Cerebellar cortex (tissue), 1 donor: ENCODE measurements around the gene SCTR.
A peak's percentile ranks its signal among the peaks of the same experiment; 100 is the strongest.
"Not testable (repeated sequence)": the region's sequence is repeated elsewhere in the genome, so short reads cannot be mapped to it uniquely, and the experiment has no call there.

Experiments
- DNase-seq: peaks from one replicate; pipeline ENCODE4 v3.0.0-alpha.2; 2015; ENCODE audit warnings: low spot score

The SCTR gene

DNA sequence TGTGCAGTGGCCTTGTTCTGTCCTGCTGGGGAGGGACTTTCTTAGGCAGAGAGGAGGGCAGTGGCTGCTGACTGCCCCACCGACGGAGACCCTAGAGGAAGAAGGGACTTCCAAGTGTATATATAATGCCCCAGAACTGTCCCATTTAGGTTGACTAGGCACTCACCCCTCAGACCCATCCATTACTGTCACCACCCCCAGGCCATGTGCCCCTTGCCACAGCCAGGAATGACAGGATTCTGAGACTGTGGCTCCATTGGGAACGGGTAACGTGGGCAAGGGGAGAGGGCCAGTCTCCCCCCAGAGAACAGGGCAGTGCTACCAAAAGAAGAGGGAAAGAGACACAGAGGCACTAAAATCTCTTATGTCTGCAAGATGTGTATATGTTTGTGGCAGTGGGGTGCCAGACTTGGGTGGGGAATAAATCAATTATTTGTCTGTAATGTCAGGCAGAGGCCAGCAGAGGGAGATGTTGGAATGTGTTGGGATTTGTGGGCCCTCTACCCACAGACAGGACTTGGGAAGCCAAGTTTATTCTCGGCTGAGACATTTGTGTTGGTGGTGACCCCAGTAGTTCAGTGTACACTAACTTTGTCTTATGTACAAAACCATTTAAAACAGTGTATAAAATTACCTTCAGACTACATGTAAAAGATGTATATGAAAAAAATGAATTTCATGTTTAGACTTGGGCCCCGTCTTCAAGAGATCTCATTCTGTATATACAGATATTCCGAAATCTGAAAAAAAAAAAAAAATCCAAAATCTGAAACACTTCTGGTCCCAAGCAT is 116.7 kb downstream of the SCTR start:
- peak; percentile 45 for DNase-seq

GRCh38 chr2:119405151-119405550 is 119.1 kb downstream of the SCTR start:
- no peak for DNase-seq

DNA sequence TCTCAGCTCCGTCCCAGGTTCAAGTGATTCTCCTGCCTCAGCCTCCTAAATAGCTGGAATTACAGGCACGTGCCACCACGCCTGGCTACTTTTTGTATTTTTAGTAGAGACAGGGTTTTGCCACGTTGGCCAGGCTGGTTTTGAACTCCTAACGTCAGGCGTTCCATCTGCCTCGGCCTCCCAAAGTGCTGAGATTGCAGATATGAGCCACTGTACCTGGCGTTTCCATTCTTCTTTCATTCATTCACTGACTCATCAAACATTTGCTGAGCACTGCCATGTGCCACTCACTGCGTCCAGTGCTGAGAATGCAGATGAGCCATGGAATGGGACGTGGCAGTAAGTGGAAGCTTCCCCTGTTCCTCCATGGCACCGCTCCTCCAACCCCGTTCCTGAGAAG is 120.7 kb downstream of the SCTR start:
- DNase-seq, result not testable (repeated sequence)

GRCh38 chr2:119402645-119403560 is 121.4 kb downstream of the SCTR start:
- no peak for DNase-seq

DNA sequence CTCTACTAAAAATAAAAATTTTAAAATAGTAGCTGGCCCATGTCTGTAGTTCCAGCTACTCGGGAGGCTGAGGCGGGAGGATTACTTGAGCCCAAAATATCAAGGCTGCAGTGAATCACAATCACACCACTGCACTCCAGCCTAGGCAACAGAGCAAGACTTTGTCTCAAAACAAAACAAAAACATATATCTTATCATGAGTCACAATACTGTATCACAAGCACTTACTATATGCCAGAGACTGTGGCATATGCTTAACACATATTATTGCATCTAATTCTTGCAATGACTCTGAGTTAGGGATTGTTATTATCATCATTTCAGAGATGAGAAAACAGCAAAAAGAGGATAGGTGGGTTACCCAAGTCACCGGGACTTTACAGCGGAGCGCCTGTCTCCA is 122.2 kb downstream of the SCTR start:
- DNase-seq, result no peak

- DNase-seq, result no peak
These were observed 127.1 kb downstream of the SCTR start for GRCh38 chr2:119397196-119397595.

GRCh38 chr2:119393971-119394748 is 130.1 kb downstream of the SCTR start:
- DNase-seq, result no peak
